Measurements from ENCODE around the gene NCKAP5. TPM values are rescaled to one million over a fixed set of nuclear protein-coding genes. Genes with fewer than 3 reads are reported as not detected.

NCKAP5 gene
- total and polyA plus RNA-seq, 2 of the 13 experiments (the other 11 are each of a cell fraction or from before 2014, with no cell fraction given) = 0.01 TPM; not detected in 1

DNA sequence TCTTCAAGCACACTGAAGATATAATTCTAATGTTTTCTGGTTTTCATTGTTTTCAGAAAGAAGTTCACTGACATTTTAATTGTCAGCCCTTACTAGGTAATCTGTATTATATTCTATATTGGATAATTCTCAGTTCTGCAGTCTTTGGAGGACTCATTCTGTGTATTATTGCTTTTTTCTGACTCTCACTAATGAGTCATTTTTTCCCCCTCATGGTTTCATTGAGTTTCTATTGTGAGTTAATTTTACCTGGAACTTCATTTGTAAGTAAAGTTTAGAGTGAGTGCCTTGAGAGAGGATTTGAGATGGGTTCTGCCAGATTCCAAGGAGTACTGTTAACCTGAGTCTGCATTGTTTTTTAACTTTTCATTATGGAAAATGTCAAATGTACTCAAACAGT, 807.9 kb downstream of the NCKAP5 start:
- no peak for ATAC-seq
- no peaks in the 10 kb centered on the region for H3K27me3 ChIP-seq (ENCODE audit: control insufficient read depth in 1 of 2, insufficient read depth in 2 of 2, low read length in 2 of 2)
- no peaks in the 10 kb centered on the region for H3K36me3 ChIP-seq (replicated peaks in 1 of 2; ENCODE audit: control insufficient read depth in 1 of 2, insufficient read depth in 2 of 2, low read length in 2 of 2)
- no peaks in the 10 kb centered on the region for H3K4me1 ChIP-seq (ENCODE audit: insufficient read depth, low read length)
- H3K9me3 ChIP-seq (ENCODE audit: low read length) = peaks cover 19% of the 10 kb centered on the region; the same call in 1 of the 2 replicates
- BruUV-seq (replicated peaks) = no TSS peak
- H3K79me2 ChIP-seq (ENCODE audit: insufficient read depth, low read length) = no peaks in the 10 kb centered on the region
- no peak overlapping the region for H3K4me3 ChIP-seq (replicated peaks in 1 of 3; ENCODE audit: insufficient read depth in 1 of 3, low read depth in 2 of 3, low read length in 3 of 3)
- no peak overlapping the region for H3K9ac ChIP-seq (ENCODE audit: insufficient read depth, low read depth, low read length)
- no peak for DNase-seq (ENCODE audit: low spot score)
- H2AFZ ChIP-seq (ENCODE audit: low read length) = no peak overlapping the region
- H3K27ac ChIP-seq (ENCODE audit: extremely low read length, insufficient read depth, low read length) = no peak overlapping the region
- no peak for FAIRE-seq
- ChIA-PET POLR2A (no interaction called here), CTCF (ENCODE audit: low intra/inter-chr PET ratio, low total read pairs) (no interaction called here)
- intact Hi-C loops (cut with micrococcal nuclease; ENCODE audit: unreplicated experiment) (no loop called here), in situ Hi-C loops (cut with HindIII; ENCODE audit: extremely low pct_ligation_motif_present, low pct_unique_long_range_greater_than_20kb) (no loop called here)
- H3K4me2 ChIP-seq (ENCODE audit: low read depth, low read length) = no peak overlapping the region
- no peaks in the 10 kb centered on the region for H4K20me1 ChIP-seq (ENCODE audit: insufficient read depth, low read length)
- TF ChIP-seq, protein P1, sequence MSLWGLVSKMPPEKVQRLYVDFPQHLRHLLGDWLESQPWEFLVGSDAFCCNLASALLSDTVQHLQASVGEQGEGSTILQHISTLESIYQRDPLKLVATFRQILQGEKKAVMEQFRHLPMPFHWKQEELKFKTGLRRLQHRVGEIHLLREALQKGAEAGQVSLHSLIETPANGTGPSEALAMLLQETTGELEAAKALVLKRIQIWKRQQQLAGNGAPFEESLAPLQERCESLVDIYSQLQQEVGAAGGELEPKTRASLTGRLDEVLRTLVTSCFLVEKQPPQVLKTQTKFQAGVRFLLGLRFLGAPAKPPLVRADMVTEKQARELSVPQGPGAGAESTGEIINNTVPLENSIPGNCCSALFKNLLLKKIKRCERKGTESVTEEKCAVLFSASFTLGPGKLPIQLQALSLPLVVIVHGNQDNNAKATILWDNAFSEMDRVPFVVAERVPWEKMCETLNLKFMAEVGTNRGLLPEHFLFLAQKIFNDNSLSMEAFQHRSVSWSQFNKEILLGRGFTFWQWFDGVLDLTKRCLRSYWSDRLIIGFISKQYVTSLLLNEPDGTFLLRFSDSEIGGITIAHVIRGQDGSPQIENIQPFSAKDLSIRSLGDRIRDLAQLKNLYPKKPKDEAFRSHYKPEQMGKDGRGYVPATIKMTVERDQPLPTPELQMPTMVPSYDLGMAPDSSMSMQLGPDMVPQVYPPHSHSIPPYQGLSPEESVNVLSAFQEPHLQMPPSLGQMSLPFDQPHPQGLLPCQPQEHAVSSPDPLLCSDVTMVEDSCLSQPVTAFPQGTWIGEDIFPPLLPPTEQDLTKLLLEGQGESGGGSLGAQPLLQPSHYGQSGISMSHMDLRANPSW (CRISPR knock-in tag; IDR thresholded peaks at IDR 0.05; ENCODE audit: borderline replicate concordance) = no peak
- TF ChIP-seq MEF2D (CRISPR knock-in tag; IDR thresholded peaks at IDR 0.05) = no peak
- TF ChIP-seq HDAC2 (CRISPR knock-in tag; IDR thresholded peaks at IDR 0.05) = no peak
- TF ChIP-seq, protein P2, sequence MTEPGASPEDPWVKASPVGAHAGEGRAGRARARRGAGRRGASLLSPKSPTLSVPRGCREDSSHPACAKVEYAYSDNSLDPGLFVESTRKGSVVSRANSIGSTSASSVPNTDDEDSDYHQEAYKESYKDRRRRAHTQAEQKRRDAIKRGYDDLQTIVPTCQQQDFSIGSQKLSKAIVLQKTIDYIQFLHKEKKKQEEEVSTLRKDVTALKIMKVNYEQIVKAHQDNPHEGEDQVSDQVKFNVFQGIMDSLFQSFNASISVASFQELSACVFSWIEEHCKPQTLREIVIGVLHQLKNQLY (CRISPR knock-in tag; IDR thresholded peaks at IDR 0.05) = no peak
- TF ChIP-seq DNMT3B (CRISPR knock-in tag; conservative IDR thresholded peaks at IDR 0.05) = no peak
- TF ChIP-seq, protein P3, sequence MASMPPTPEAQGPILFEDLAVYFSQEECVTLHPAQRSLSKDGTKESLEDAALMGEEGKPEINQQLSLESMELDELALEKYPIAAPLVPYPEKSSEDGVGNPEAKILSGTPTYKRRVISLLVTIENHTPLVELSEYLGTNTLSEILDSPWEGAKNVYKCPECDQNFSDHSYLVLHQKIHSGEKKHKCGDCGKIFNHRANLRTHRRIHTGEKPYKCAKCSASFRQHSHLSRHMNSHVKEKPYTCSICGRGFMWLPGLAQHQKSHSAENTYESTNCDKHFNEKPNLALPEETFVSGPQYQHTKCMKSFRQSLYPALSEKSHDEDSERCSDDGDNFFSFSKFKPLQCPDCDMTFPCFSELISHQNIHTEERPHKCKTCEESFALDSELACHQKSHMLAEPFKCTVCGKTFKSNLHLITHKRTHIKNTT (CRISPR knock-in tag; IDR thresholded peaks at IDR 0.05) = no peak
- TF ChIP-seq NFE2 (CRISPR knock-in tag; IDR thresholded peaks at IDR 0.05) = no peak
- TF ChIP-seq, protein P4, sequence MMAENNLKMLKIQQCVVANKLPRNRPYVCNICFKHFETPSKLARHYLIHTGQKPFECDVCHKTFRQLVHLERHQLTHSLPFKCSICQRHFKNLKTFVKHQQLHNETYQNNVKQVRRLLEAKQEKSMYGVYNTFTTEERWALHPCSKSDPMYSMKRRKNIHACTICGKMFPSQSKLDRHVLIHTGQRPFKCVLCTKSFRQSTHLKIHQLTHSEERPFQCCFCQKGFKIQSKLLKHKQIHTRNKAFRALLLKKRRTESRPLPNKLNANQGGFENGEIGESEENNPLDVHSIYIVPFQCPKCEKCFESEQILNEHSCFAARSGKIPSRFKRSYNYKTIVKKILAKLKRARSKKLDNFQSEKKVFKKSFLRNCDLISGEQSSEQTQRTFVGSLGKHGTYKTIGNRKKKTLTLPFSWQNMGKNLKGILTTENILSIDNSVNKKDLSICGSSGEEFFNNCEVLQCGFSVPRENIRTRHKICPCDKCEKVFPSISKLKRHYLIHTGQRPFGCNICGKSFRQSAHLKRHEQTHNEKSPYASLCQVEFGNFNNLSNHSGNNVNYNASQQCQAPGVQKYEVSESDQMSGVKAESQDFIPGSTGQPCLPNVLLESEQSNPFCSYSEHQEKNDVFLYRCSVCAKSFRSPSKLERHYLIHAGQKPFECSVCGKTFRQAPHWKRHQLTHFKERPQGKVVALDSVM (CRISPR knock-in tag; IDR thresholded peaks at IDR 0.05) = no peak
- no peak for TF ChIP-seq RNF2 (conservative IDR thresholded peaks at IDR 0.05; ENCODE audit: low read depth)
- TF ChIP-seq ZNF20 (CRISPR knock-in tag; IDR thresholded peaks at IDR 0.05) = no peak
- no peak for TF ChIP-seq CAMTA2 (CRISPR knock-in tag; IDR thresholded peaks at IDR 0.05; ENCODE audit: borderline replicate concordance)
- TF ChIP-seq, protein P5, sequence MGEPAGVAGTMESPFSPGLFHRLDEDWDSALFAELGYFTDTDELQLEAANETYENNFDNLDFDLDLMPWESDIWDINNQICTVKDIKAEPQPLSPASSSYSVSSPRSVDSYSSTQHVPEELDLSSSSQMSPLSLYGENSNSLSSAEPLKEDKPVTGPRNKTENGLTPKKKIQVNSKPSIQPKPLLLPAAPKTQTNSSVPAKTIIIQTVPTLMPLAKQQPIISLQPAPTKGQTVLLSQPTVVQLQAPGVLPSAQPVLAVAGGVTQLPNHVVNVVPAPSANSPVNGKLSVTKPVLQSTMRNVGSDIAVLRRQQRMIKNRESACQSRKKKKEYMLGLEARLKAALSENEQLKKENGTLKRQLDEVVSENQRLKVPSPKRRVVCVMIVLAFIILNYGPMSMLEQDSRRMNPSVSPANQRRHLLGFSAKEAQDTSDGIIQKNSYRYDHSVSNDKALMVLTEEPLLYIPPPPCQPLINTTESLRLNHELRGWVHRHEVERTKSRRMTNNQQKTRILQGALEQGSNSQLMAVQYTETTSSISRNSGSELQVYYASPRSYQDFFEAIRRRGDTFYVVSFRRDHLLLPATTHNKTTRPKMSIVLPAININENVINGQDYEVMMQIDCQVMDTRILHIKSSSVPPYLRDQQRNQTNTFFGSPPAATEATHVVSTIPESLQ (CRISPR knock-in tag; conservative IDR thresholded peaks at IDR 0.05) = no peak
- TF ChIP-seq, protein P6, sequence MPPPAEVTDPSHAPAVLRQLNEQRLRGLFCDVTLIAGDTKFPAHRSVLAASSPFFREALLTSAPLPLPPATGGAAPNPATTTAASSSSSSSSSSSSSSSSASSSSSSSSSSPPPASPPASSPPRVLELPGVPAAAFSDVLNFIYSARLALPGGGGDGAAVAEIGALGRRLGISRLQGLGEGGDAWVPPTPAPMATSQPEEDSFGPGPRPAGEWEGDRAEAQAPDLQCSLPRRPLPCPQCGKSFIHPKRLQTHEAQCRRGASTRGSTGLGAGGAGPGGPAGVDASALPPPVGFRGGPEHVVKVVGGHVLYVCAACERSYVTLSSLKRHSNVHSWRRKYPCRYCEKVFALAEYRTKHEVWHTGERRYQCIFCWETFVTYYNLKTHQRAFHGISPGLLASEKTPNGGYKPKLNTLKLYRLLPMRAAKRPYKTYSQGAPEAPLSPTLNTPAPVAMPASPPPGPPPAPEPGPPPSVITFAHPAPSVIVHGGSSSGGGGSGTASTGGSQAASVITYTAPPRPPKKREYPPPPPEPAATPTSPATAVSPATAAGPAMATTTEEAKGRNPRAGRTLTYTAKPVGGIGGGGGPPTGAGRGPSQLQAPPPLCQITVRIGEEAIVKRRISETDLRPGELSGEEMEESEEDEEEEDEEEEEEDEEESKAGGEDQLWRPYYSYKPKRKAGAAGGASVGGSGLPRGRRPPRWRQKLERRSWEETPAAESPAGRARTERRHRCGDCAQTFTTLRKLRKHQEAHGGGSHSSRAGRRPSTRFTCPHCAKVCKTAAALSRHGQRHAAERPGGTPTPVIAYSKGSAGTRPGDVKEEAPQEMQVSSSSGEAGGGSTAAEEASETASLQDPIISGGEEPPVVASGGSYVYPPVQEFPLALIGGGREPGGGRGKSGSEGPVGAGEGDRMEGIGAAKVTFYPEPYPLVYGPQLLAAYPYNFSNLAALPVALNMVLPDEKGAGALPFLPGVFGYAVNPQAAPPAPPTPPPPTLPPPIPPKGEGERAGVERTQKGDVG (CRISPR knock-in tag; IDR thresholded peaks at IDR 0.05; ENCODE audit: borderline replicate concordance) = no peak
- TF ChIP-seq CHD2 (IDR thresholded peaks at IDR 0.05; ENCODE audit: low read depth, low read length) = no peak

Measured in HepG2 (cell line).